Stimulated activated CD4-positive, alpha-beta T cell treated with anti-CD3 and anti-CD28 coated beads, Interleukin-12 subunit alpha, Interleukin-12 subunit beta, amount 100 ng/mL, for 24 hours (primary cell): ENCODE data around the gene PTPRN2.
"Not testable (repeated sequence)": the region's sequence is repeated elsewhere in the genome, so short reads cannot be mapped to it uniquely, and the experiment has no call there.

ENCODE experiments used
- DNase-seq, 2 experiments: peaks; one replicate each; pipeline ENCODE4 v3.0.0-alpha.2; 2020; ENCODE audit warnings: low read depth in 2 of 2

Gene PTPRN2

DNA sequence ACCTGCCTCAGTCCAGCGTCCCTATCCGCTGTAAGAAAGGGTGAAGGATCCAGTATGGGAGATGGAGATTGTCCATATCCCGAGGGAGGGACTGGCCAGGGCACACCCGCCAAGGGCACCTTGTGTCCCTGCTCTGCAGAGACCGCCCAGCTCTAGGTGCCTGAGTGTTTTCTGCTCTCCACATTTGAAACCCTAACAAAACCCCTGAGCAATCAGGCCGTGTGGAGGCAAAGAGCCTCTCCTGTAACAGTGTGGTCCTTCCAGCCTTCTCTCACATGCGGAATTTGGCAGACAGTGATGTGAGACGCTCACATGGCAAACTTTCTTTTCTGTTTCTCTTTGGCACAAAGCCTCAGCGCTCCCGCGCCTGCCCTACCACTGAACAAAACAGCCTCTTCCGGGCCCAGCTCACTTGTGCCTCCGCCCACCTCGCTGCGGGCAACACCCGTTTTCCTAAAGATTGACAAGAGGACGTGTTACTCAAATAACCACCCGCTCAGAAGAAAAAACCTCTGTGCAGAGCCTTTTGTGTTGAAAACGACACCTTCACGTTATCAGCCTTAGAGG, 736.0 kb downstream of the PTPRN2 start:
- peak; percentile 70 to 74 for DNase-seq

DNA sequence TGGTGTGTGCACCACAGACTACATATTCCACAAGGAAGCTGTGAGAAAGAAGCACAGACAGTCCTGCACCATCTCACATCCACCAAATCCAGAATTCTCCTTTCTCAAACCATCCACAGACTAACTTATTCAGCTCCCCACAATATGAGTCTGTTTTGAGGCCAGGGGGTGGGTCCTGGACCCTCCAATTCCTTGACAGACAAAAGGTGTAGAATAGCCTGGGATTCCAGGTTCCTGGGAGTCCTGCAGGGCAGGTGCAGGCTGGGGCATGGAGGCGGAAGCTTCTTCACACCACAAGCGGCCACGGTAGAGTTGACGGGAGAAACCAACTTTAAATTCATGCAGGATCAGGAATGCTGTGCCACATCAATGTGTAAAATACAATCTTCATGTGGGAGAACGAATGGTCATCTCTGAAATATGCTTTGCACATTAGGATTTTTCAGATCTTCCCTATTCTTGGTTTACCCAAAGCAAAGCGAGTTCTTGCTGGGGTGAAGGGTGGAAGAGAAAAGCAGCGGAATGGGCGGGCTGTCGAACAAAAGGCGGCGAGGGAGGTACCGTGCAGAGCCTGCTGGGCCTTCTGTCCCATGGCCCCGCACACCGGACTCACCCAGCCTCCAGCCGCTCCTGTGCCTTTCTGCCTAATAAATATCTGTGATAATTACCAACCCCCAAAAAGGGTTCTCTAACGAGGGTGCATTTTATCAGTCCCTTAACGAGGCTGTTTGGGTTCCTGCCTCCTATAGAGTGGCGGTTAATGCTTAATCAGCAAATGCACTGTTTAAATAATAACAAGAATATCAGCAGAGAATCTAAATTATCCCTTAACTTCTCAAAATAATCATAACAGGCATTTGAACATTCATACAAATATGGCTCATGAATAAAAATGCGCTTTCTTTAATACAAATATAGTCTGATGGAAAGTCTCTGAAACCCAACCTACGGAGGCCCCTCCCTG, 736.9 kb downstream of the PTPRN2 start:
- DNase-seq = no peak

DNA sequence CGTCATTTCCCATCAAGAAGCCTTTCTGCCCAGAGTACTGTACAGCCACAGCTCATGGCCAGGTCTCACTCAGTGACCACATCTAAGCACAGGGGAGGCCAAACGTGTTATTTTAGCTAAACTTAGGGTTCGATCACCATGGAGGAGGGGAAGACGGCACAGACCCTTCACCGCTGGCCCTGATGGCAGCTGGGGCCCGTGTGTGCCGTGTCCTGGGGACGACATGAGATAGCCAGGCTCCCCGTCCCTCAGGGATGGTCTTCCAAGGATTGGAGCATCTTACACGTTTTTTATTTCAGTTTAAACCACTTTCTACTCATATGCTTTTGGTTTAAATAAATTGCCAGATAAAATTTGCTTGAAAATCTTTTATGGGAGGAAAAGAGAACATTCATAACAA, 737.9 kb downstream of the PTPRN2 start:
- no peak for DNase-seq

GRCh38 chr7:157849341-157849596, 738.4 kb downstream of the PTPRN2 start:
- DNase-seq = no peak

GRCh38 chr7:157848508-157849340, 738.9 kb downstream of the PTPRN2 start:
- no peak for DNase-seq

DNA sequence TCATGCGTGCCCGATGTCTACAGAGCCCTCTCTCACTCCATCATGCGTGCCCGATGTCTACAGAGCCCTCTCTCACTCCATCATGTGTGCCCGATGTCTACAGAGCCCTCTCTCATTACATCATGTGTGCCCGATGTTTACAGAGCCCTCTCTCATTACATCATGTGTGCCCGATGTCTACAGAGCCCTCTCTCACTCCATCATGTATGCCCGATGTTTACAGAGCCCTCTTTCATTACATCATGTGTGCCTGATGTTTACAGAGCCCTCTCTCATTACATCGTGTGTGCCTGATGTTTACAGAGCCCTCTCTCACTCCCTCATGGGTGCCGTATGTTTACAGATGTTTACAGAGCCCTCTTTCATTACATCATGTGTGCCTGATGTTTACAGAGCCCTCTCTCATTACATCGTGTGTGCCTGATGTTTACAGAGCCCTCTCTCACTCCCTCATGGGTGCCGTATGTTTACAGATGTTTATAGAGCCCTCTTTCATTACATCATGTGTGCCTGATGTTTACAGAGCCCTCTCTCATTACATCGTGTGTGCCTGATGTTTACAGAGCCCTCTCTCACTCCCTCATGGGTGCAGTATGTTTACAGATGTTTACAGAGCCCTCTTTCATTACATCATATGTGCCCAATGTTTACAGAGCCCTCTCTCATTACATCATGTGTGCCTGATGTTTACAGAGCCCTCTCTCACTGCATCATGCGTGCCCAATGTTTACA, 739.7 kb downstream of the PTPRN2 start:
- DNase-seq = not testable (repeated sequence)

GRCh38 chr7:157846746-157847145, 740.9 kb downstream of the PTPRN2 start:
- not testable (repeated sequence) for DNase-seq

DNA sequence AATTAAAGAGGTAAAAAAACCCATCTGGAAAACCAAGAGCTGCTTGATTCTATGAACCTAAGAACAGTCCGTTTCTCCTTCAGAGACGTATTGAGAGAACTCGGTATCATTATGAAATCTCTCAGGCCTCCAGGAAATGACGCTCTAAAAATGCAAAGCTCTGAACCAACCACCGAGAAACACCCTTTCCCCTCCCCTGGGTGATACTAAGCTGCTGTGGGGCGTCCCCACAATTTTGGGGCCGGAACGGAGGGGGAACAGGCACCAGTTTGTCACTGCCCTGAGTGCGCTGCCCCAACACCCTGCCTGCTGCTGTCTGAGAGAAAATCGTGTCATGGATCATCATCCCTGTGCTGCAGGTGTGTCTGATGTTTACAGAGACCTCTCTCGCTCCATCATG, 741.4 kb downstream of the PTPRN2 start:
- no peak for DNase-seq

GRCh38 chr7:157845203-157845835, 742.3 kb downstream of the PTPRN2 start:
- DNase-seq = no peak

- DNase-seq = no peak
Measured at GRCh38 chr7:157844611-157845010, 743.0 kb downstream of the PTPRN2 start.

DNA sequence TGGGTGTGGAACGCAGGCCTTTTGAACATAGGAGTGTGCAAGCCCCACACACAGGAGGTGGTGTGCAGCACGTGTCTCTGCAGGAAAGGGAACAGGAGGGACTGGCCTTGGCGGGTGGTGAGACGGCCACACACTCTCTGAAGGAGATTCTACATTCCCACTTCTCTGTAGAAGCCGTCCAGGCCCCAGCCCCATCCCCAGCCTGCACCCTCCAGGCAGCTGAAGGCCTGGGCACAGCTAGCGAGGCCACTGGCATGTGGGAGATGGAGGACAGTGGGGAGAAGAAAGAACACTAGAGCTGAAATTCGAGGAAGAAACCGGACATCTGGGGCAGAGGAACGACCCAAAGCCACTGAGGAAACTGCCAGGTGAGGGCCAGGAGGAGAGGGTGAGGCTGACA, 743.5 kb downstream of the PTPRN2 start:
- no peak for DNase-seq

DNA sequence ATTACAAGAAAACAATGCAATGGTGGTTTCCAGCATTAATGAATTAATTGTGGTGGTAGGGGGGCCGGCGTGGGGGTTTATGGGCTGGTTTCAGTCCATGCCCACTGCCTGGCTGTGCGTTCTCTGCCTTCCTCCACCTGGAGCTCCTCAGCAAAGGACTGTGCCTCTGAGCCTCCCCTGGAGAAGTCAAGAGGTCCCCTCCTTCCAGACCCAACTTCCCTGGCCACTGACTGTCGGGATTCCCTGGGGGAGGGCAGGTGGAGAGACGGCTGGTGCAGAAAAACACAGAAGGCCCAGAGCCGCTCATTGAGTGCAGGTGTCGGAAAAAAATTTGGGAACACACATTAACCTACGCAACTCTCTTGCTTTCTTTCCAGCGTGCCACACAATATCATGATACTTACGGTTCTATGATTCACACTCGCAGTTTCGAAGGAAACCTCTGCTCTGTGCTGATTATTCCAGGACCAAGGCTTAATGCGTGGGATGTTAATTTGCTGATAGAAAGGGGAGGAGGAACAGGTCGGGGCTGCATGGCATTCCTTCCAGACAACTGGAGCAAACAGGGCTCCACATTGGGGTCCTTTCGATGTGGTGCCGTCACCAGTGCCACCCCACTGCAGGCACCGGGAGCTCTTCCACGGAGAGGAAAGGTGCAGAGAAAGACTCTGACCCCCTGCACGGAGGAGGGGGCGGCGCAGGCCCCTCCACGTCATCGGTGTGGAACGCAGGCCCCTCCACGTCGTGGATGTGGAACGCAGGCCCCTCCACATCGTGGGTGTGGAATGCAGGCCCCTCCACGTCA, 744.1 kb downstream of the PTPRN2 start:
- no peak for DNase-seq

DNA sequence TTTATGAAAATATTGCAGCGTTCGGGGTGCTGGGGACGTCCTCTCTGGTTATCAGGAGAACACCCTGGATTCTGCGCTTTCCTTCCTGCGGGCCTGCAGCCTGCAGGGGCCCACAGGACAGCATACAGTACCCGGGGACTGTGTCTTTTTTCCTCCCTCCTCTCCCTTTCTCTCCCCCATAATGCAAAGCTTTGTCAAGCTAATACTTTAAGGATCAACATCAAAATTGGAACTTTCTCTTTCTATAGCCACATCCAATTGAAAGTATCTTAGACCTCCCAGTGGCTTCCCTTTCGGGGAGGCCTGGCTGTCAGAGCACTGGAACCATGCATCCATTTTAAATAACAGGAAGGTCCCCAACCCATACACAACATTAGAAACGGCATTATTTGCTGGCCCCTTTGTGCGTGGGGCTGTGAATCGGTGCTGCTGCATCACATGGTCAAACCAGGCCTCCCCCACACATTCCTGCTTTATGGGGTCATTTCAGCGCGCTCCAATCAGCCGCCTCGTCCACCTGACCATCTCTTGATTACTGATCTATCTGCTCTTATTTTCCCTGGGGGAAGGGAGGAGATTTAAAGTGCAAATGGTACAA, 745.8 kb downstream of the PTPRN2 start:
- DNase-seq = no peak

- DNase-seq = no peak
Measured at GRCh38 chr7:157840914-157841772, 746.5 kb downstream of the PTPRN2 start.

GRCh38 chr7:157840174-157840913, 747.3 kb downstream of the PTPRN2 start:
- DNase-seq = no peak

DNA sequence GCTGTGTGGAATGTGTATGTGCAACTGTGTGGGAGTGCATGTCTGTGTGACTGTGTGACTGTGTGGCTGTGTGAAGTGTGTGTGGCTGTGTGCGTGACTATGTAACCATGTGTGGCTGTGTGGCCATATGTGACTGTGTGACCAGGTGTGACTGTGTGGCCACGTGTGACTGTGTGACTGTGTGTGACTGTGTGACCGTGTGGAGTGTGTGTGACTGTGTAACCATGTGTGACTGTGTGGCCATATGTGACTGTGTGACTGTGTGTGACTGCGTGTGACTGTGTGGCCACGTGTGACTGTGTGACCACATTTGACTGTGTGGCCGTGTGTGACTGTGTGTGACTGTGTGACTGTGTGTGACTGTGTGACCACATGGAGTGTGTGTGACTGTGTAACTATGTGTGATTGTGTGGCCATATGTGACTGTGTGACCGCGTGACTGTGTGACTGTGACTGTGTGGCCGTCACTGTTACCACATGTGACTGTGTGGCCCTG, 747.9 kb downstream of the PTPRN2 start:
- no peak for DNase-seq

- DNase-seq = no peak
Measured at GRCh38 chr7:157839226-157839625, 748.4 kb downstream of the PTPRN2 start.

DNA sequence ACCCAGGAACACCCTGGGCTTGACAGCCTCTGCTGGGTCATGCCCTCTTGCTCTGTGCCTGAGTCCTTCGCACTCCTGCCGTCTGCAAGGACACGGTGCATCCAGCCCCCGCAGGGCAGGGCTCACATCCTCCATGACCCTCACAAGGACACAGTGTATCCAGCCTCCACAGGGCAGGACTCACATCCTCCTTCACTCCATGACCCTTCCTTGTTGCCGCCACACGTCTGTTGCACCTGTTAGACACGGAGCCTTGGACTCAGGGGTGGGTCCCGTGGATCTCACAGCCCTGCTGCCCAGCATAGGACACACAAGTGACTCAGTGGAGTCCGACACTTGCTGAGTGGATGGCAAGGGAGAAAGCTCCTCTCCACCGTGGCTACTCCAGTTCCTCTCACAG, 750.1 kb downstream of the PTPRN2 start:
- DNase-seq = no peak
